HG03103 (cell line): Measurements from ENCODE around the gene SSTR3.

Experiments used
- ATAC-seq: cut with Tn5 transposase; IDR thresholded peaks from one replicate; pipeline ENCODE4 v1.9.1; 2021; ENCODE audit warnings: low read depth; ENCODE audit not compliant: unreplicated experiment

Gene SSTR3

GRCh38 chr22:37154925-37155712, 57.2 kb downstream of the SSTR3 start:
- no peak for ATAC-seq
